ENCODE results near the gene NKIRAS1. TPM values are rescaled to one million over a fixed set of nuclear protein-coding genes. Genes with fewer than 3 reads are reported as not detected.
"Not testable (repeated sequence)": the region's sequence is repeated elsewhere in the genome, so short reads cannot be mapped to it uniquely, and the experiment has no call there.

The NKIRAS1 gene
- polyA plus RNA-seq, 3 donors: 4.1 to 11.8 (median 7.8) TPM

DNA sequence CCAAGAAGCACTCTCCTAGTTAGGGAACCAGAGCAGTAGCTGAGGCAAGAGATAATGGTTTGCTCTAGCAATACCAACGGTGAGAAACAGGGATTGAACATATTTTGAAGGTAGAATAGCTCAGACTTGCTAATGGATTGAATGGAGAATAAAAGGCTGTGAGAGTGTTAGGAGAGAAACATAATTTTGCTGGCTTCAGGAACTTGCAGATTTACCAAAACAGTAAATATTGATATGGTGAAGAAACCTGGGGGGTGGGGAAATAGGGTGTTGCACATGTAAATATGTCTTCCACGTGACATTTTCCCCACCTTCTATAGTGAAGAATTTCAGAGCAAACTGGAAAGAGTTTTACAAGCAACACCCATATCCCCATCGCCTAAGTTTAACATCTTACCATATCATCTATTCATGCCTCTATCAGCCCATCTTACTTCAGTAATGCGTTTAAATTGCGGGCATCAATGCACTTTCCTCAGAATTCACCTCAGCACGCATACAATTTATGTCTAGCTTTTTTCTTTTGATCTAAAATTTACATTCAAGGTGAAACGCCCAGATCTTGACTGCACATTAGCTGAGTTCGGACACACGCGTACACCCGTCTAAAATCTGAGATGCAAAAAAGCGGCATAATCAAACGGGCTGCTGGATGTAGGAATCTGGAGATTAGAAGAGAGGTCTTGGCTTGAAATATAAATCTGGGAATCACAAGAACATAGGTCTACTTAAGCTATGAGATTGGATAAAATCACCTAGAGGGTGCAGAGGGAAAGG, 27.4 kb upstream of the NKIRAS1 start:
- no peak overlapping the region for H3K27ac ChIP-seq (ENCODE audit: low read depth, low read length)
- WGBS, 3 donors: 7 to 10% (median 9%) methylated on average over 13 of the region's 13 CpGs

DNA sequence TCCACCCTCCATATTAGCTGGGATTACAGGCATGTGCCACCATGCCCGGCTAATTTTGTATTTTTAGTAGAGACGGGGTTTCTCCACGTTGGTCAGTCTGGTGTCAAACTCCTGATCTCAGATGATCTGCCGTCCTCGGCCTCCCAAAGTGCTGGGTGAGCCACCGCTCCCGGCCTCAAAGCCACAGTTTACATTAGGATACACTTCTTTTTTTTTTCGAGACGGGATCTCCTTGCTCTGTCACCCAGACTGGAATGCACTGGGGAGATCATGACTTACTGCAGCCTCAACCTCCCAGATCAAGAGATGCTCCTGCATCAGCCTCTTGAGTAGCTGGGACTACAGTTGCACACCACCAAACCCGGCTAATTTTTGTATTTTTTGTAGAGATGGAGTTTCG, 25.8 kb upstream of the NKIRAS1 start:
- no peak overlapping the region for H3K27ac ChIP-seq (ENCODE audit: low read depth, low read length)
- WGBS, 3 donors: 89 to 93% (median 92%) methylated on average over 10 to 11 of the region's 11 CpGs

DNA sequence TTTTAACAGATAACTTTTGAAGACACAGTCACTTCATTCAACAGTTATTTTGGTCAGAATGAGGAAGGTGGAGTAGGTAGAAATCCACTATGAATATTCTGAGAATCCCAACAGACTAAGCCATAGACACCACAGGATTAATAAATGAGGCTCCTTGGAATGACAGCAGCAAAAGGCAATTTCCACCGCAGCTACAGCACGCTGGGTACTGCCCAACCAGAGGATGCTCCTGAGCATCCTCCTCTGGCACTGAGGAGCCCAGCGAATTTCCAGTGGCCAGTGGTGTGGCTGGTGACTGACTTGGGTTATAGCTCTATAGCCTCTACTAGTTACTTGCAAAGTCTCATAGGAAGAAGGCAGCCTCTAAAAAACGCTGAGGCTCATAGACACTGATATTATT, 24.6 kb upstream of the NKIRAS1 start:
- 84 to 93% (median 85%) methylated on average over 4 of the region's 4 CpGs for WGBS, 3 donors
- no peak overlapping the region for H3K27ac ChIP-seq (ENCODE audit: low read depth, low read length)

GRCh38 chr3:23940775-23941174, 24.0 kb upstream of the NKIRAS1 start:
- H3K27ac ChIP-seq (ENCODE audit: low read depth, low read length): no peak overlapping the region

GRCh38 chr3:23938688-23939087, 21.9 kb upstream of the NKIRAS1 start:
- no peak overlapping the region for H3K27ac ChIP-seq (ENCODE audit: low read depth, low read length)

More at GRCh38 chr3:23940775-23941174, 24.0 kb upstream of the NKIRAS1 start:
- 61 to 83% (median 82%) methylated on average over 5 of the region's 5 CpGs for WGBS, 3 donors

DNA sequence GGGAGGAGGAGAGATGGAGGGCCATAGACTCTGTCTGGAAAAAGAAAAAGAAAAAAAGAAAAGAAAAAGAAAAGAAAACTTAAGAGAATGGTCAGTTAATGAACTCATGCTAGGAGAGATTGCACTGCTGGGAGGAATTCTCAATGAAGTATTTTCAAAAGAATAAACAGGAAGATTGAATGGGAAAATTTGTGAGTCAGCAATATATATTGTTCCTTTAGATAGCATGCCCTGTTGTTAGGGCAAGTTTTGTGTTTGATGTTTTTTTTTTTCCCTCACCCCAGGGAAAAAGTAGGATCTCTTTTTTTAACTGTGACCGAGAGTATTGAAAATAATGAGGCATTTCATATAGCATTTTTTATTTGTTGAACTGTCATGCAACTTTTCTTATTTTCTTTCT, 20.5 kb upstream of the NKIRAS1 start:
- no peak overlapping the region for H3K27ac ChIP-seq (ENCODE audit: low read depth, low read length)
- WGBS, 3 donors: 63 to 89% (median 74%) methylated on average over 1 of the region's 1 CpG

DNA sequence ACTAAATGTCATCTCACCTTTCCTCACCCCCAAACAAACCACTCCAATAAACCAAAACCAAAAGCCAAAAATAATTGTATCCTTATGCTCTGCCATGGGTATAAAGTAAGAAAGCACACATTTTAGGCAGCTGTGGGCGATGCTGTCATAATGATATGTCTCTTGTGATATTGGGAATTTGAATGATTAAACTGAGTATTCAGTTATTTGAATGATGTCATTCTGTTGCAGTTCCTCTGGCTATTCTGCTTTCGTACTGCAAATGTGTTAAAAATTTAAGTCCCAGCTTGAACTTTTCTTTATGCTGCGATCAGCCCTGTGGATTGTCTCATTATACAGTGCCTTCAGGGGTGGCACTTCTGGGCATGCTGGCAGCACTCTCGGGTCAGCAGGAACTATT, 17.5 kb upstream of the NKIRAS1 start:
- no peak overlapping the region for H3K27ac ChIP-seq (ENCODE audit: low read depth, low read length)
- 60 to 62% (median 62%) methylated on average over 4 of the region's 4 CpGs for WGBS, 3 donors

- 55 to 77% (median 61%) methylated on average over 4 of the region's 4 CpGs for WGBS, 3 donors
- H3K27ac ChIP-seq (ENCODE audit: low read depth, low read length): no peak overlapping the region
Observed at GRCh38 chr3:23932571-23932970, 15.8 kb upstream of the NKIRAS1 start.

DNA sequence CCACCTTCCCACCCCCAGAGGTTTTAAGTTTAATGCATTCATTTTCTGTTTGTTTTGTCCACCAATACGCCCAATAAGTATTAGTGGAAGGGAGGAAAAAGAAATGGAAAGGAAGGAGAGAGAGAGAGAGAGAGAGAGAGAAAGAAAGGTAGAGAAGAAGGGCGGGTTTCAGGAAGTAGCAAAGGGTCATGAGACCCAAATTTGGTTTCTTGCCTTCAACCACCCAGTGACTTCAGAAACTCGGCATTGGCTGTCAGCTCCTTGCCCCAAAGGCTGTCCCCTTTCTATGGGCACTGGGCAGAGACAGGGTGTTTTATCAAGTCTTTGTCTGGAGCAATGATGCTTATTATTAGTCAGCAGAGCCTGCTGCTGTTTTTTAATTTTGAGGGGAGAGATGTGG, 14.8 kb upstream of the NKIRAS1 start:
- no peak overlapping the region for H3K27ac ChIP-seq (ENCODE audit: low read depth, low read length)
- 66 to 76% (median 66%) methylated on average over 3 of the region's 3 CpGs for WGBS, 3 donors

- H3K27ac ChIP-seq (ENCODE audit: low read depth, low read length): no peak overlapping the region
- WGBS, 3 donors: 60 to 87% (median 61%) methylated on average over 7 to 8 of the region's 8 CpGs
Observed at GRCh38 chr3:23928524-23928923, 11.7 kb upstream of the NKIRAS1 start.

GRCh38 chr3:23926736-23927135, 9.9 kb upstream of the NKIRAS1 start:
- 85 to 88% (median 86%) methylated on average over 3 of the region's 3 CpGs for WGBS, 3 donors

GRCh38 chr3:23926246-23926645, 9.5 kb upstream of the NKIRAS1 start:
- WGBS, 3 donors: 88 to 92% (median 88%) methylated on average over 7 of the region's 7 CpGs
- no peak overlapping the region for H3K27ac ChIP-seq (ENCODE audit: low read depth, low read length)

More at GRCh38 chr3:23926736-23927135, 9.9 kb upstream of the NKIRAS1 start:
- no peak overlapping the region for H3K27ac ChIP-seq (ENCODE audit: low read depth, low read length)

DNA sequence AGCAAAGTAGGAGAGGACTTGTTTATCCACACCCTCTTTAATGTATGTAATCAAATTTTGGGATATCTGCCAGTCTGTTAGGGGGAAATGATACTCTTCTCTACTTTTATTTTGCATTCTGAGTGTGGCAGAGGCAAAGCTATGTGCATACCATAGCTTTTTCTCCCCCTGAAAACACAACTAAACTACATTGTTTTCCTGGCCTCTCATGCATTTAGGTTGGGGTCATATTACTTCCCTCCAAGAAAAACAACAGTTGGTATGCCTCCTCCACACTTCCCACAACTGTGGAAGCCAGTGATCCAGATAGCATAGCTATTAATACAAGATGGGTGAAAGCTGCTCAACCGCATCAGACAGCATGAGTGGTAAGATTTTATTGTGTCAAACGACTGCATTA, 7.0 kb upstream of the NKIRAS1 start:
- WGBS, 3 donors: 71 to 87% (median 80%) methylated on average over 2 of the region's 2 CpGs
- no peak overlapping the region for H3K27ac ChIP-seq (ENCODE audit: low read depth, low read length)

- H3K27ac ChIP-seq (ENCODE audit: low read depth, low read length): no peak overlapping the region
- 90 to 93% (median 91%) methylated on average over 3 of the region's 3 CpGs for WGBS, 3 donors
Observed at GRCh38 chr3:23921052-23921511, 4.3 kb upstream of the NKIRAS1 start.

- H3K27ac ChIP-seq (ENCODE audit: low read depth, low read length): no peak overlapping the region
- WGBS, 3 donors: 82 to 90% (median 86%) methylated on average over 5 of the region's 5 CpGs
Observed at GRCh38 chr3:23920151-23920655, 3.4 kb upstream of the NKIRAS1 start.

DNA sequence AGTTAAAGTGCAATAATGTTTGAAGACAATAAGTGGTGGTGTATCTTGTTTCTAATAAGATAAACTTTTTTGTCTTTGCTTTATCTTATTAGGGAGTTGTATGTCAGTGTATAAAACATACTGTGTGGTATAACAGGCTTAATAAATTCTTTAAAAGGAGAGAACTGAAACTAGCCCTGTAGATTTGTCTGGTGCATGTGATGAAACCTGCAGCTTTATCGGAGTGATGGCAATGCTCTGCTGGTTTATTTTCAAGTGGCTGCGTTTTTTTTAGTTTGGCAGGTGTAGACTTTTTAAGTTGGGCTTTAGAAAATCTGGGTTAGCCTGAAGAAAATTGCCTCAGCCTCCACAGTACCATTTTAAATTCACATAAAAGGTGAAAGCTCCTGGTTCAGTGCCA, 2.8 kb upstream of the NKIRAS1 start:
- WGBS, 3 donors: 77 to 83% (median 79%) methylated on average over 2 of the region's 2 CpGs
- H3K27ac ChIP-seq (ENCODE audit: low read depth, low read length): no peak overlapping the region

- not testable (repeated sequence) for H3K27ac ChIP-seq (ENCODE audit: low read depth, low read length)
- WGBS, 3 donors: 19 to 29% (median 22%) methylated on average over 12 of the region's 12 CpGs
Observed at GRCh38 chr3:23918331-23918730, 1.5 kb upstream of the NKIRAS1 start.

DNA sequence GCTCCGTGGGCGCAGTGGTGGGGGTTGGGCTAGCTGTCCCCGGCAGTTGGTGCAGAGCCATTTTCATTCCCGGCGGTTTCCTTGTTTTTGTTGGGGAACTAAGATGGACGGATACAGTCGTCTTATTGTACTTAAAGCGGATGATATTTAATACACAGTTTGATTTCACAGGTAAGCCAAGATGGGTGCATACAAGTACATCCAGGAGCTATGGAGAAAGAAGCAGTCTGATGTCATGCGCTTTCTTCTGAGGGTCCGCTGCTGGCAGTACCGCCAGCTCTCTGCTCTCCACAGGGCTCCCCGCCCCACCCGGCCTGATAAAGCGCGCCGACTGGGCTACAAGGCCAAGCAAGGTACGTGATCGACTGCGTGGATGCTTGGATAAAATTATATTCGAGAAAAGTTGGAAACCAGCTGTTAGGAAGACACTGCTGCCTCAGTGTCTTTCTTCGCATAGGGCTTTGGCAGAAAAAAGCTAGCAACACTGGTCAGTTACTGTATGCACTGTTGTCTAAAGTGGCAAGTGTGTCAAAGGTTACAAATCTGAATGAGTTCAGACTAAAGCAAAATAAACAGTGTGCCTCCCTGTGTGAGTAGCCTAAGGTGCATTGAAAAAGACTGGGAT, 1.0 kb upstream of the NKIRAS1 start:
- H3K27ac ChIP-seq (ENCODE audit: low read depth, low read length): not testable (repeated sequence)
- WGBS, 3 donors: 0 to 1% (median 1%) methylated on average over 18 to 20 of the region's 21 CpGs

- 1 to 2% (median 1%) methylated on average over 48 of the region's 48 CpGs for WGBS, 3 donors
Observed at GRCh38 chr3:23916152-23916885, 471 bp downstream of the NKIRAS1 start.

More at GRCh38 chr3:23916152-23916885, 471 bp downstream of the NKIRAS1 start:
- no peak overlapping the region for H3K27ac ChIP-seq (ENCODE audit: low read depth, low read length)

Measured in adipose tissue (tissue), 3 donors.